ENCODE measurements around the gene BMAL1.

DNA sequence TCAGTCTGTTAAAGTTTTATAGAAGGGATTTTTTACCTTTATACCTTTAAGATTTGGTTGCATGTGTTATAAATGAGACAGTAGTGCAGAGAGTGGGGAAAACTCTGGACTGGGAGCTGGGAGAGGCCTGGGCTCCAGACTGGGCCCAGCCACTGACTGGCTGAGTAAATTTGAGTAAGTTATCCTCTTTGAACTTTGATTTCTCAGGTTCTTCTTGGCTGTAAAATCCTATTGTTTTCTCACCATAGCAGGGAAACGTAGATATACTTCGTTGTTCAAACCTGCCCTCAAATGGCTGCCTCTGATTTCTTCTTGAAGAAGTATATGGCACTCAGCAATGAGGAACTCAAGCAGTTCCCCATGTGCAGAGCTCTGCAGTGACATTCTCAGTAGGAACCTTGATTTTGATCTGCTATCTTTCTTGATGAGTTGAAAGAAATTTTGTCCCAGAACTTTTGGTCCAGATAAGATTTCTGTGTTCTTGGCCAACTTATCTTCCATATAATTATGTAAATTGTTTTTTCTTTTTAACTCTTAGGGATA is 8.8 kb downstream of the BMAL1 start:
- TF ChIP-seq ARNTL (CRISPR knock-in tag; IDR thresholded peaks at IDR 0.05; ENCODE audit: borderline replicate concordance, low read depth): no peak
- TF ChIP-seq ZFP3 (CRISPR knock-in tag; IDR thresholded peaks at IDR 0.05): no peak
- no peak for TF ChIP-seq RARB (CRISPR knock-in tag; IDR thresholded peaks at IDR 0.05)
- TF ChIP-seq PATZ1 (CRISPR knock-in tag; IDR thresholded peaks at IDR 0.05; ENCODE audit: borderline replicate concordance): no peak
